ENCODE measurements around the gene SPATA13.

DNA sequence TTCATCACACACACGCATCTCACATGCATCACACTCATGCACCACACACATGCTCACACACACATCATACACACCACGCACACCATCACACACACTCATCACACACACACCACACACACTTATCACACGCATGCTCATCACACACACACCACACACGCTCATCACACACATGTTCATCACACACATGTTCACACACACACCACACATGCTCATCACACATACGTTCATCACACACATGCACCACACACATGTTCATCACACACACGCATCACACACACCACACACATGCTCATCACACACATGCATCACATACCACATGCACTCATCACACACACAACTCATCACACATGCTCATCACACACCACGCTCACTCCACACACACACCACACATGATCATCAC lies 195.8 kb downstream of the SPATA13 start:
- TF ChIP-seq POLR2A (IDR thresholded peaks at IDR 0.05; ENCODE audit: low read length) = no peak
- TF ChIP-seq GATA1 (IDR thresholded peaks at IDR 0.05; ENCODE audit: low read depth, low read length) = no peak

All from erythroblast (primary cell).